ENCODE measurements around the gene MALAT1. TPM values are rescaled to one million over a fixed set of nuclear protein-coding genes. Genes with fewer than 3 reads are reported as not detected.

Gene MALAT1
- total and polyA plus RNA-seq, 2 of the 13 experiments (the other 11 are each of a cell fraction or from before 2014, with no cell fraction given): 143 to 1,237 TPM

DNA sequence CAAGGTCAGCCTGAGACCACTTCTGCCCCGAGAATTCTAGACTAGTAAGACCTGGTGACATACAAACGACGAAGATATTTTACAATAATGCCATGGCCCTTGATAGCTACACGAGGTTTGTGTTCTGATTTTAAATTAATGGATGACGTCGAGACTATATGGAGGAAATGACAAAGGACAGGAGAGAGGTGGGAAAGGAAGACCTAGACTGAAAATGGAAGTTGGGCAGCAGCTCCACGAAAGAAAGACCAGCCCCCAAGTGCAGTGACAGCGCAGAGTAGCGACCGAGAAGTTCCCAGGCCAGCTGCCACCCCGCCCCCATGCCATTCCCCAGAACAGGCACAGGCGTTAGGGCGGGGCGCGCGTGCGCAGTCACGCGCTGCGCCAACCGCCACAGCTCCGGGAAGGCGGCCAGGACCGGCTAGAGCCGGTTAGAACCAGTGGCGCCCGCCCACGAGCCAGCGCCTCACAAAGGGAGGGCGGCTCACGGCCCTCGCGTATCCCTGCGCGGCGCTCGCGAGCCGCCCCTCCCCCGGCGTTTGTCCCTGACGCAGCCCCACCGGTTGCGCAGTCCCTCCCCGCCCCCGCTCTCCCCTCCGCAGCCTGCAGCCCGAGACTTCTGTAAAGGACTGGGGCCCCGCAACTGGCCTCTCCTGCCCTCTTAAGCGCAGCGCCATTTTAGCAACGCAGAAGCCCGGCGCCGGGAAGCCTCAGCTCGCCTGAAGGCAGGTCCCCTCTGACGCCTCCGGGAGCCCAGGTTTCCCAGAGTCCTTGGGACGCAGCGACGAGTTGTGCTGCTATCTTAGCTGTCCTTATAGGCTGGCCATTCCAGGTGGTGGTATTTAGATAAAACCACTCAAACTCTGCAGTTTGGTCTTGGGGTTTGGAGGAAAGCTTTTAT lies 1.5 kb upstream of the MALAT1 start (continued):
- TF ChIP-seq, protein P1, sequence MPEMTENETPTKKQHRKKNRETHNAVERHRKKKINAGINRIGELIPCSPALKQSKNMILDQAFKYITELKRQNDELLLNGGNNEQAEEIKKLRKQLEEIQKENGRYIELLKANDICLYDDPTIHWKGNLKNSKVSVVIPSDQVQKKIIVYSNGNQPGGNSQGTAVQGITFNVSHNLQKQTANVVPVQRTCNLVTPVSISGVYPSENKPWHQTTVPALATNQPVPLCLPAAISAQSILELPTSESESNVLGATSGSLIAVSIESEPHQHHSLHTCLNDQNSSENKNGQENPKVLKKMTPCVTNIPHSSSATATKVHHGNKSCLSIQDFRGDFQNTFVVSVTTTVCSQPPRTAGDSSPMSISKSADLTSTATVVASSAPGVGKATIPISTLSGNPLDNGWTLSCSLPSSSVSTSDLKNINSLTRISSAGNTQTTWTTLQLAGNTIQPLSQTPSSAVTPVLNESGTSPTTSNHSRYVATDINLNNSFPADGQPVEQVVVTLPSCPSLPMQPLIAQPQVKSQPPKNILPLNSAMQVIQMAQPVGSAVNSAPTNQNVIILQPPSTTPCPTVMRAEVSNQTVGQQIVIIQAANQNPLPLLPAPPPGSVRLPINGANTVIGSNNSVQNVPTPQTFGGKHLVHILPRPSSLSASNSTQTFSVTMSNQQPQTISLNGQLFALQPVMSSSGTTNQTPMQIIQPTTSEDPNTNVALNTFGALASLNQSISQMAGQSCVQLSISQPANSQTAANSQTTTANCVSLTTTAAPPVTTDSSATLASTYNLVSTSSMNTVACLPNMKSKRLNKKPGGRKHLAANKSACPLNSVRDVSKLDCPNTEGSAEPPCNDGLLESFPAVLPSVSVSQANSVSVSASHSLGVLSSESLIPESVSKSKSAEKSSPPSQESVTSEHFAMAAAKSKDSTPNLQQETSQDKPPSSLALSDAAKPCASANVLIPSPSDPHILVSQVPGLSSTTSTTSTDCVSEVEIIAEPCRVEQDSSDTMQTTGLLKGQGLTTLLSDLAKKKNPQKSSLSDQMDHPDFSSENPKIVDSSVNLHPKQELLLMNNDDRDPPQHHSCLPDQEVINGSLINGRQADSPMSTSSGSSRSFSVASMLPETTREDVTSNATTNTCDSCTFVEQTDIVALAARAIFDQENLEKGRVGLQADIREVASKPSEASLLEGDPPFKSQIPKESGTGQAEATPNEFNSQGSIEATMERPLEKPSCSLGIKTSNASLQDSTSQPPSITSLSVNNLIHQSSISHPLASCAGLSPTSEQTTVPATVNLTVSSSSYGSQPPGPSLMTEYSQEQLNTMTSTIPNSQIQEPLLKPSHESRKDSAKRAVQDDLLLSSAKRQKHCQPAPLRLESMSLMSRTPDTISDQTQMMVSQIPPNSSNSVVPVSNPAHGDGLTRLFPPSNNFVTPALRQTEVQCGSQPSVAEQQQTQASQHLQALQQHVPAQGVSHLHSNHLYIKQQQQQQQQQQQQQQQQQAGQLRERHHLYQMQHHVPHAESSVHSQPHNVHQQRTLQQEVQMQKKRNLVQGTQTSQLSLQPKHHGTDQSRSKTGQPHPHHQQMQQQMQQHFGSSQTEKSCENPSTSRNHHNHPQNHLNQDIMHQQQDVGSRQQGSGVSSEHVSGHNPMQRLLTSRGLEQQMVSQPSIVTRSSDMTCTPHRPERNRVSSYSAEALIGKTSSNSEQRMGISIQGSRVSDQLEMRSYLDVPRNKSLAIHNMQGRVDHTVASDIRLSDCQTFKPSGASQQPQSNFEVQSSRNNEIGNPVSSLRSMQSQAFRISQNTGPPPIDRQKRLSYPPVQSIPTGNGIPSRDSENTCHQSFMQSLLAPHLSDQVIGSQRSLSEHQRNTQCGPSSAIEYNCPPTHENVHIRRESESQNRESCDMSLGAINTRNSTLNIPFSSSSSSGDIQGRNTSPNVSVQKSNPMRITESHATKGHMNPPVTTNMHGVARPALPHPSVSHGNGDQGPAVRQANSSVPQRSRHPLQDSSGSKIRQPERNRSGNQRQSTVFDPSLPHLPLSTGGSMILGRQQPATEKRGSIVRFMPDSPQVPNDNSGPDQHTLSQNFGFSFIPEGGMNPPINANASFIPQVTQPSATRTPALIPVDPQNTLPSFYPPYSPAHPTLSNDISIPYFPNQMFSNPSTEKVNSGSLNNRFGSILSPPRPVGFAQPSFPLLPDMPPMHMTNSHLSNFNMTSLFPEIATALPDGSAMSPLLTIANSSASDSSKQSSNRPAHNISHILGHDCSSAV (CRISPR knock-in tag; IDR thresholded peaks at IDR 0.05; ENCODE audit: borderline replicate concordance): no peak
- TF ChIP-seq ZNF660 (CRISPR knock-in tag; IDR thresholded peaks at IDR 0.05; ENCODE audit: borderline replicate concordance, low read depth) (no peak), MEIS1 (CRISPR knock-in tag; IDR thresholded peaks at IDR 0.05; ENCODE audit: borderline replicate concordance) (peak; percentile 81; the same call in 1 of the 2 replicates)
- TF ChIP-seq, protein P2, sequence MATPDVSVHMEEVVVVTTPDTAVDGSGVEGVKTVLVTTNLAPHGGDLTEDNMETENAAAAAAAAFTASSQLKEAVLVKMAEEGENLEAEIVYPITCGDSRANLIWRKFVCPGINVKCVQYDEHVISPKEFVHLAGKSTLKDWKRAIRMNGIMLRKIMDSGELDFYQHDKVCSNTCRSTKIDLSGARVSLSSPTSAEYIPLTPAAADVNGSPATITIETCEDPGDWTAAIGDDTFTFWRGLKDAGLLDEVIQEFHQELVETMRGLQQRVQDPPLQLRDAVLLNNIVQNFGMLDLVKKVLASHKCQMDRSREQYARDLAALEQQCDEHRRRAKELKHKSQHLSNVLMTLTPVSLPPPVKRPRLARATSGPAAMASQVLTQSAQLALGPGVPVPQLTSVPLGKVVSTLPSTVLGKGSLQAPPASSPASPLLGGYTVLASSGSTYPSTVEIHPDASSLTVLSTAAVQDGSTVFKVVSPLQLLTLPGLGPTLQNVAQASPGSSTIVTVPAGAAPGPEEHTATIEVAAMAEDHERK (CRISPR knock-in tag; IDR thresholded peaks at IDR 0.05; ENCODE audit: low read depth): peak; percentile 41
- TF ChIP-seq, protein P3, sequence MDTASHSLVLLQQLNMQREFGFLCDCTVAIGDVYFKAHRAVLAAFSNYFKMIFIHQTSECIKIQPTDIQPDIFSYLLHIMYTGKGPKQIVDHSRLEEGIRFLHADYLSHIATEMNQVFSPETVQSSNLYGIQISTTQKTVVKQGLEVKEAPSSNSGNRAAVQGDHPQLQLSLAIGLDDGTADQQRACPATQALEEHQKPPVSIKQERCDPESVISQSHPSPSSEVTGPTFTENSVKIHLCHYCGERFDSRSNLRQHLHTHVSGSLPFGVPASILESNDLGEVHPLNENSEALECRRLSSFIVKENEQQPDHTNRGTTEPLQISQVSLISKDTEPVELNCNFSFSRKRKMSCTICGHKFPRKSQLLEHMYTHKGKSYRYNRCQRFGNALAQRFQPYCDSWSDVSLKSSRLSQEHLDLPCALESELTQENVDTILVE (CRISPR knock-in tag; IDR thresholded peaks at IDR 0.05): no peak; the same call in 1 of the 2 replicates
- TF ChIP-seq, protein P4, sequence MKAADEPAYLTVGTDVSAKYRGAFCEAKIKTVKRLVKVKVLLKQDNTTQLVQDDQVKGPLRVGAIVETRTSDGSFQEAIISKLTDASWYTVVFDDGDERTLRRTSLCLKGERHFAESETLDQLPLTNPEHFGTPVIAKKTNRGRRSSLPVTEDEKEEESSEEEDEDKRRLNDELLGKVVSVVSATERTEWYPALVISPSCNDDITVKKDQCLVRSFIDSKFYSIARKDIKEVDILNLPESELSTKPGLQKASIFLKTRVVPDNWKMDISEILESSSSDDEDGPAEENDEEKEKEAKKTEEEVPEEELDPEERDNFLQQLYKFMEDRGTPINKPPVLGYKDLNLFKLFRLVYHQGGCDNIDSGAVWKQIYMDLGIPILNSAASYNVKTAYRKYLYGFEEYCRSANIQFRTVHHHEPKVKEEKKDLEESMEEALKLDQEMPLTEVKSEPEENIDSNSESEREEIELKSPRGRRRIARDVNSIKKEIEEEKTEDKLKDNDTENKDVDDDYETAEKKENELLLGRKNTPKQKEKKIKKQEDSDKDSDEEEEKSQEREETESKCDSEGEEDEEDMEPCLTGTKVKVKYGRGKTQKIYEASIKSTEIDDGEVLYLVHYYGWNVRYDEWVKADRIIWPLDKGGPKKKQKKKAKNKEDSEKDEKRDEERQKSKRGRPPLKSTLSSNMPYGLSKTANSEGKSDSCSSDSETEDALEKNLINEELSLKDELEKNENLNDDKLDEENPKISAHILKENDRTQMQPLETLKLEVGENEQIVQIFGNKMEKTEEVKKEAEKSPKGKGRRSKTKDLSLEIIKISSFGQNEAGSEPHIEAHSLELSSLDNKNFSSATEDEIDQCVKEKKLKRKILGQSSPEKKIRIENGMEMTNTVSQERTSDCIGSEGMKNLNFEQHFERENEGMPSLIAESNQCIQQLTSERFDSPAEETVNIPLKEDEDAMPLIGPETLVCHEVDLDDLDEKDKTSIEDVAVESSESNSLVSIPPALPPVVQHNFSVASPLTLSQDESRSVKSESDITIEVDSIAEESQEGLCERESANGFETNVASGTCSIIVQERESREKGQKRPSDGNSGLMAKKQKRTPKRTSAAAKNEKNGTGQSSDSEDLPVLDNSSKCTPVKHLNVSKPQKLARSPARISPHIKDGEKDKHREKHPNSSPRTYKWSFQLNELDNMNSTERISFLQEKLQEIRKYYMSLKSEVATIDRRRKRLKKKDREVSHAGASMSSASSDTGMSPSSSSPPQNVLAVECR (CRISPR knock-in tag; IDR thresholded peaks at IDR 0.05; ENCODE audit: borderline replicate concordance): peak; percentile 90
- TF ChIP-seq, protein P5, sequence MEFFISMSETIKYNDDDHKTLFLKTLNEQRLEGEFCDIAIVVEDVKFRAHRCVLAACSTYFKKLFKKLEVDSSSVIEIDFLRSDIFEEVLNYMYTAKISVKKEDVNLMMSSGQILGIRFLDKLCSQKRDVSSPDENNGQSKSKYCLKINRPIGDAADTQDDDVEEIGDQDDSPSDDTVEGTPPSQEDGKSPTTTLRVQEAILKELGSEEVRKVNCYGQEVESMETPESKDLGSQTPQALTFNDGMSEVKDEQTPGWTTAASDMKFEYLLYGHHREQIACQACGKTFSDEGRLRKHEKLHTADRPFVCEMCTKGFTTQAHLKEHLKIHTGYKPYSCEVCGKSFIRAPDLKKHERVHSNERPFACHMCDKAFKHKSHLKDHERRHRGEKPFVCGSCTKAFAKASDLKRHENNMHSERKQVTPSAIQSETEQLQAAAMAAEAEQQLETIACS (CRISPR knock-in tag; IDR thresholded peaks at IDR 0.05): no peak
- TF ChIP-seq, protein P6, sequence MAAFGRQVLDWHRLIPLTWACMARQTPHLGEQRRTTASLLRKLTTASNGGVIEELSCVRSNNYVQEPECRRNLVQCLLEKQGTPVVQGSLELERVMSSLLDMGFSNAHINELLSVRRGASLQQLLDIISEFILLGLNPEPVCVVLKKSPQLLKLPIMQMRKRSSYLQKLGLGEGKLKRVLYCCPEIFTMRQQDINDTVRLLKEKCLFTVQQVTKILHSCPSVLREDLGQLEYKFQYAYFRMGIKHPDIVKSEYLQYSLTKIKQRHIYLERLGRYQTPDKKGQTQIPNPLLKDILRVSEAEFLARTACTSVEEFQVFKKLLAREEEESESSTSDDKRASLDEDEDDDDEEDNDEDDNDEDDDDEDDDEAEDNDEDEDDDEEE (CRISPR knock-in tag; IDR thresholded peaks at IDR 0.05): peak; percentile 40; the same call in 1 of the 2 replicates

Data from HepG2 (cell line).